Cardiac fibroblast (primary cell): ENCODE results near the gene TMED9.

Source experiments
- DNase-seq, 2 donors: peaks; one replicate each; pipeline versions ENCODE4 v3.0.0 to v3.0.0-alpha.2; 2010; ENCODE audit warnings: low read depth in 2 of 2
- H3K4me3 ChIP-seq, 2 donors: replicated peaks in 1 of 2; 1 replicate in 1 of 2; 2 replicates in 1 of 2; pipeline ENCODE4 v1.5.1; 2011; ENCODE audit warnings: low read depth in 2 of 2, low read length in 2 of 2, mild to moderate bottlenecking in 2 of 2, moderate library complexity in 1 of 2
- CTCF ChIP-seq: IDR thresholded peaks from one replicate; pipeline ENCODE4 v1.5.1; 2011; ENCODE audit warnings: low read depth, mild to moderate bottlenecking, low read length, inconsistent platforms

TMED9 gene

GRCh38 chr5:177594071-177594470 lies 2.1 kb downstream of the TMED9 start:
- no peak for TF ChIP-seq CTCF
- H3K4me3 ChIP-seq: no peak overlapping the region
- no peak for DNase-seq

DNA sequence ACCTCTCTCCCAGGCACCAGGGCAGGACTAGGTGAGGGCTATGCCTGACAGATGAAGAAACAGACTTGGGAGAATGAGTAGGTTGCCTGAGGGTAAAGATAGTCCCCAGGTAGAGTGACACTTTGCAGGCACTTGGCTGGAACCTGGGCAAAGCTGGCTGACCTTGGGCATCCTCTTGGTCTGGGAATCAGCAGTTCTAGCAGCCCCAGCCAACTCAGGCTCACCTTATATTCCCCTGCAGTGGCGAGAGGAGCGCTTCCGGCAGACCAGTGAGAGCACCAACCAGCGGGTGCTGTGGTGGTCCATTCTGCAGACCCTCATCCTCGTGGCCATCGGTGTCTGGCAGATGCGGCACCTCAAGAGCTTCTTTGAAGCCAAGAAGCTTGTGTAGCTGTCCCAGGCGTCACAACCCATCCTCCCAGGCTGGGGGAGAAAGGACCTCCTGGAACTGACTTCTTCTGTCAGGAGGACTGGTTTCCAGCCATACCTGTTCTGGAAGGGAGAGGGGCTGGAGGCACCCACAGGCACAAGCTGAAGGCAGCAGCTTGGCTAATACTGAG lies 3.1 kb downstream of the TMED9 start:
- no peak overlapping the region for H3K4me3 ChIP-seq
- DNase-seq: no peak
- TF ChIP-seq CTCF: no peak

- DNase-seq: no peak
- TF ChIP-seq CTCF: no peak
These were observed 4.2 kb downstream of the TMED9 start for GRCh38 chr5:177595991-177596774.

DNA sequence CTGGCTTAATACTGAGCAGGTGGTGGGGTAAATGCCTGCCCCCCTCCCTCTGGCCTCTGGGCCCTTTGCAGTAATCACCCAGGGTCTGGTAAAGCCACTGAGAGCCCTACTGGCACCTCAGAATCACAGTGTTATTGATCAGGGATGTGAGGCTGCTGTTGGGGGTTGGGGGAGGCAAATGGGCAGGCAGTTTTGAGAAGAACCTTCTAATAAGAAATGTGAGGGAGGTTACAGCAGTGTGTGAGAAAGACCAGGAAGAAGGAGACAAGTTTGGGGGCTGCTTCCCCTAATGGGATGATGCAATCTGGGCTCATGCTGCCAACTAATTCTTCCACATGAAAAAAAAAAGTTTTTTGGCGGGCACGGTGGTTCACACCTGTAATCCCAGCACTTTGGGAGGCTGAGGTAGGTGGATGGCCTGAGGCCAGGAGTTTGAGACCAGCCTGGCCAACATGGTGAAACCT lies 4.8 kb downstream of the TMED9 start:
- no peak for TF ChIP-seq CTCF
- no peak overlapping the region for H3K4me3 ChIP-seq
- DNase-seq: no peak

More at GRCh38 chr5:177595991-177596774, 4.2 kb downstream of the TMED9 start:
- no peak overlapping the region for H3K4me3 ChIP-seq

GRCh38 chr5:177598477-177598876 lies 6.5 kb downstream of the TMED9 start:
- no peak overlapping the region for H3K4me3 ChIP-seq
- TF ChIP-seq CTCF: no peak

DNA sequence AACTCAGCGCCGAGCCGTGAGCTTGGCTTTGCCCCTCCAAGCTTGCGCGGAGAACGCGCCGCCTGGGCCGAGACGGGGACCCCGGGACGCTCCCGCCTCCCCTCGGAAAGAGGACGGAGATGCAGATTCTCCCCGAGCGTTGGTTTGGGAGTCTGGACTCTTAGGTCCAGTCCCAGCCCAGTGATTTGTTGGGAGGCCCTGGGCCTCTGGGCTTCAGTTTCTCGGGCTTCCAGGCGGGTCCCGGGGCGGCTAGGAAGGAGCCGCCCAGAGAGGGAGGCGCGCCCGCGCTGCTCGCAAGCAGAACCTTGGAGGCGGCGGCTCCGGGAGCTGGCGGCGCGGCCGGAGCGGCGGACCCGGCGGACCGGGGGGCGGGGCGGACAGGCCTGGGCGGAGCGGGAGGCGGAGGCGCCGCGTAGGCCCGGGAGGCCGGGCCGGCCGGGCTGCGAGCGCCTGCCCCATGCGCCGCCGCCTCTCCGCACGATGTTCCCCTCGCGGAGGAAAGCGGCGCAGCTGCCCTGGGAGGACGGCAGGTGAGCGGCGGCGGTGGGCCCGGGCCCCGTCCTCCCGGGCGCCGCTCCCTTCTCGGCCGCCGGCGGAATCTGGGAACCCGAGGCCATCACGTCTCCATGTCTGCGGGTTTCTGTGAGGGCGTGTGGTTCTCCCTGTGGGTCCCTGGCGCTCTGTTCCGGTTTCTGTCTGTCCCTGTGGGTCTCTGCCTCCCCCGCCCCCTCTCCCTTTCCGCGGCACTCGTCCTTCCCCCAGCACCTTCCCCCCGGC lies 7.9 kb downstream of the TMED9 start, which contains the start of gene B4GALT7:
TSS of gene B4GALT7 (plus strand) at position 402 of the 777 bp plus-strand sequence. CDS start at position 481, 79 bp downstream.
- TF ChIP-seq CTCF: no peak
- DNase-seq: peak; percentile 74 to 87

More at GRCh38 chr5:177598477-177598876, 6.5 kb downstream of the TMED9 start:
- peak in 1 of 2 donors; percentile 13 for DNase-seq

More for the DNA sequence above, 7.9 kb downstream of the TMED9 start, which contains the start of gene B4GALT7:
- H3K4me3 ChIP-seq: peak within 1 kb of the TSS; percentile 73 to 75
